A204.1 (cell line): ENCODE data around the gene HSCB.
"Not testable (repeated sequence)": the region's sequence is repeated elsewhere in the genome, so short reads cannot be mapped to it uniquely, and the experiment has no call there.

Experiments
- FAIRE-seq: peaks from 2 replicates; lab custom pipeline; 2012; peaks lifted over from hg19 to GRCh38; lab: Jason Lieb, UNC

The HSCB gene

DNA sequence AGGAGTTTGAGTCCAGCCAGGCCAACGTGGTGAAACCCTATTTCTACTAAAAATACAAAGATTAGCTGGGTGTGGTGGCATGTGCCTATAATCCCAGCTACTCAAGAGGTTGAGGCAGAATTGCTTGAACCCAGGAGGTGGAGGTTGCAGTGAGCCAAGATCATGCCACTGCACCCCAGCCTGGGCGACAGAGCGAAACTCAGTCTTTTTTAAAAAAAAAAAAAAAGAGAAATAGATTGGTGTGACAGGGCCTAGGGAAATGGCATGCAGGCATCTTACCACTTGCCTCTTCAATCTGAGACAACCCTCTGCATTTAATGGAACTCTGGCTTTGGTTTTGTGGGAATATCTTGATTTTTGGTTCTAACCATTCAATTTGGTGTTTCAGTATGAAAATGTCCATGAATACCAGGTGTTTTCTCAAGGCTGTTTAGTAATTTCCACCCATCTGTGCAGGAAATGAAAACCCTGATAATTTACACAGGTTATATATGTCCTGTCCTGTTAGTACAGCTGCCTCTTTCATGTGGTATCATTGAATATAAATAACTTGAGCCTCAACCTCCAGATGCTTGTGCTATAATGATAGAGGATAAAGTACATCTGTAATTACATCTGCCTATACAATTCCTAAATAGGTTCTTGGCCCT lies 50.1 kb downstream of the HSCB start:
- no peak for FAIRE-seq

DNA sequence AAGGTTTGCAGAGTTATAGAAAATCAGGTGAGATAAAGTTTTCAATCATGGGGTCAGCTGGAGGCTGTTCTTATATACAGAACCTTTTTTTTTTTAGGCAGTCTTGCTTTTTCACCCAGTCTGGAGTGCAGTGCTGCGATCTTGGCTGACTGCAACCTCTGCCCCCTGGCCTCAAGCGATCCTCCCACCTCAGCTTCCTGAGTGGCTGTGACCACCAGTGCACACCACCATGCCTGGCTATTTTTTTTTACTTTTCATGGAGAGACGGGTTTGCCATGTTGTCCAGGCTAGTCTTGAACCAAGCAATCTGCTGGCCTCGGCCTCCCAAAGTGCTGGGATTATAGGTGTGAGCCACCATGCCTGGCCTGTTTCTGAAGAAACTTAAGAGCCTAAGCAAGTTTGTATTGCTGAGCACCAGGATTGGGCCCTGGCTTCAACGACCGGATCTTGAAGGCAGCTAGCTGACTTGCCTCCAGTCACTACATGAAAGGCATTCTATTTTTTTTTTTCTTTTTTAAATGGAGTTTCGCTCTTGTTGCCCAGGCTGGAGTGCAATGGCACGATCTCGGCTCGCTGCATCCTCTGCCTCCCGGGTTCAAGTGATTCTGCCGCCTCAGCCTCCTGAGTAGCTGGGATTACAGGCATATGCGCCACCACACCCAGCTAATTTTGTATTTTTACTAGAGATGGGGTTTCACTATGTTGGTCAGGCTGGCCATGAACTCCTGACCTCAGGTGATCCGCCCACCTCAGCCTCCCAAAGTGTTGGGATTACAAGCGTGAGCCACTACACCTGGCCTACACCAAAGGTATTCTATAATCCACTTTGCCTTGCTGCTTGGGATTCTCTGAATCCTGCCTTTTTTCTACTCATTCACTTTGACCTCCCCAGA lies 50.9 kb downstream of the HSCB start:
- no peak for FAIRE-seq

DNA sequence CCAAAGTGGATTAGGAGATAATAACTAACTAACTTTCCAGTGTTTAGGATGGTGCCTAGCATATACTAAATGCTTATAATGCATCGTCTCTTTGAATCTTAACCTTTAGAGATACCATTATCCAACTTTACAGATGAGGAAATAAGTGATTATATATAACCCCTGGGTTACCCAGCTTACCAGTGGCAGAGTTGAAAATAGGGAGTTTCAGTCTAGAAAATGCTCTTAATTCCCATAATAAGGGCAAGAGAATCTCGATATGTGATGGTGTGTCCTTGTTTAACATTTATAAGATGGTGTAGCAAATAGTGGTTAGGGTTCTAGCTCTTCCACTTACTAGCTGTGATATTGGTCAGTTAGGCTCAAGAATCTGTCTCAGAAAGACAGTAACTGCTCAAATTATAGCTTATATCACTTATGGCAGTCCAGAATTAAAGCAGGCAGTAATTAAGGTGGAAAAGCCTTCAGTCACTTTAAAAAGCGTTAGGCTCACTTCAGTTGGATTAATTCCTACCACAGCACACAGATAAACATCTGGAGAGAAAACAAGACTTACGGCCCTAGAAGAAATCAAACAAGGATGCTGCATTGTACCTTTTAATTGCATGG lies 52.2 kb downstream of the HSCB start:
- no peak for FAIRE-seq

DNA sequence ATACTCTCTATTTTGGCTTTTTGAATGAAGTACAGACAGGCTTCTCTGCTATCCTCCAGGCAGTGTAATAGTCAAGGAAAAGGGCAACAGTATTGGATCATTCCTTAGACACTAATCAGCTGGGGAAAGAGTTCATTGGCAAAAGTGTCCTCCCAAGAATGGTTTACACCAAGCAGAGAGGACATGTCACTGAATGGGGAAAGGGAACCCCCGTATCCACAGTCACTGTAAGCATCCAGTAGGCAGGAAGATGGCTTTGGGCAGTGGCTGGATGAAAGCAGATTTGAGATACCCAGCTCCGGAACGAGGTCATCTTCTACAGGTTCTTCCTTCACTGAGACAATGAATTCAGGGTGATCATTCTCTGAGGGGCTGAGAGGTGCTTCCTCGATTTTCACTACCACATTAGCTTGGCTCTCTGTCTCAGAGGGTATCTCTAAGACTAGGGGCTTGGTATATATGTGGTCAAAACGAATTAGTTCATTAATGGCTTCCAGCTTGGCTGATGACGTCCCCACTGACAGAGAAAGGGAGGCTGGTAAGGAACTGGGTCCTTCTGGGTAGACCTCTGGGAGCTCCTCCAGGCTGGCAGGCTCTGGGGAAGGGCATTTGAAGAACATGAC lies 53.3 kb downstream of the HSCB start:
- no peak for FAIRE-seq

DNA sequence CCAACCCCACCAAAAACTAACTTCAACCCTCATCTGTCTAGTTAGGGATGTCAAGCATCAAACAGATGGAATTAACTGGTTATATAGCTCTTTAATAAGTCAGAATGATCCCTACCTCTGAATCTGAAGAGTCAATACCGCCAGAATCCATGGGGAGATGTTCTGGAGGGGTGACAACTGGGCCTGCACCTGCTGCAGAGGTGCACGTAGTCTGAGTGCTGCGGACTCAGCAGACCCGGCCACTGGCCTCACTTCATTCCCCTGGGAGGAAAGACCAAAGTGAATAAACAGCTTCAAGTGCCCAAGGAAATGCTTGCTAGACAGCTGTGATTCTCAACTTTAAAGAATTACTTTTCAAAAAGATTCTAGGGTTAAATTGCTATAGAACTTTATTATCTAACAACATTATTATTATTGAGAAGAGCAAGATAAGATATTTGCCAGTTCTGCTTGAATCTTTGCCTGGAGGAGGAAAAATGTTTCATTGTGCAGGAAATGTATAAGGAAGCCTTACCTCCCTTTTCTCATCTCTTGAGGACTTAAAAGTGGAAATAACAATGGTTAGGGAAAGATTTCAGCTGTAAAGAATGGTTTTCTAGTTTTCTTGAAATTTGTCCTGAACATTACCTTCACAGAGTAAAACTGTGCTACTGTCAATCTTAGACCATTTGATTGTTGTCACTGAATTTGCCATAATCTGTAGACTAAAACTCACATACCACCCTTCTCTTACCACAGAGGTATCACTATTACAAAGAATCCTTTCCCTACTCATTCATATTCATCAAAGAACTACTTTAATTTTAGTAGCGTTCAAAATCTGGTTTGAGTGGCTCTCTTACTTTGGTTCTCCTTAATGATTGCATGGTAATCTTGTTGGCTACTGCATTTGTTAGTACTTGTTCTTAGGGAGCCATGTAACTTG lies 54.4 kb downstream of the HSCB start:
- FAIRE-seq = no peak

DNA sequence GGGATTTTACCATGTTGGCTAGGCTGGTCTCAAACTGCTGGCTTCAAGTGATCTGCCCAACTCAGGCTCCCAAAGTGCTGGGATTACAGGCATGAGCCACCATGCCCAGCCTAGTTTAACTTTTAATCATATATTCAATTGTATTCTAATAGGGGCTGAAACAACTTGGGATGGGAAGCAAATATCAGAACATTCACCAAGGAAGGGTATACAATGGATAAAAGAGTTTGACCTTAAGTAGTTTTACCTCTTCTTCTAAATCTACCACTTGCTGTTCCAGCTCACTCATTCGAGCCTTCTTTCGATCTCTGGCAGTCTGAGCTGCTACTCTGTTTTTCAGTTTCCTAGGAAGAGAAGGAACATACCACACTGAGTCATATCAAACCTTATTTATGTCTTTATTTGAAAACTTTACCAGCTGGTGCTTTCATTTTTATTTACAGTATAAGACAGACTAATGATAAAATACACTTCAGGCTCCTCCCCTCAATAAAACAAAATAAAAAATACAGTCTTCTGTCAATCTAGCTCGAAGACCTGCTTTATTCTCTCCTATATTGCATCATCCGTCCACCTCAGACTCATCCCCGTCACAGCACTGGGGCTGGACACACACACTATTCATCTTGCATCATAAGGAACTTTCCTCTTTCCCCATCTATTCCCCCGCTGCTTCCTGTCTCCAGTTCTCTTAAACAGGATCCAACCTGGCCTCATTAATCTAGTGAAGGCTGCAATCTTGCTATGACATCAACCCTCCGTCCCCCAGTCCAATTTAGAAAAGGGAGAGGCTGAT lies 57.2 kb downstream of the HSCB start:
- FAIRE-seq = no peak

DNA sequence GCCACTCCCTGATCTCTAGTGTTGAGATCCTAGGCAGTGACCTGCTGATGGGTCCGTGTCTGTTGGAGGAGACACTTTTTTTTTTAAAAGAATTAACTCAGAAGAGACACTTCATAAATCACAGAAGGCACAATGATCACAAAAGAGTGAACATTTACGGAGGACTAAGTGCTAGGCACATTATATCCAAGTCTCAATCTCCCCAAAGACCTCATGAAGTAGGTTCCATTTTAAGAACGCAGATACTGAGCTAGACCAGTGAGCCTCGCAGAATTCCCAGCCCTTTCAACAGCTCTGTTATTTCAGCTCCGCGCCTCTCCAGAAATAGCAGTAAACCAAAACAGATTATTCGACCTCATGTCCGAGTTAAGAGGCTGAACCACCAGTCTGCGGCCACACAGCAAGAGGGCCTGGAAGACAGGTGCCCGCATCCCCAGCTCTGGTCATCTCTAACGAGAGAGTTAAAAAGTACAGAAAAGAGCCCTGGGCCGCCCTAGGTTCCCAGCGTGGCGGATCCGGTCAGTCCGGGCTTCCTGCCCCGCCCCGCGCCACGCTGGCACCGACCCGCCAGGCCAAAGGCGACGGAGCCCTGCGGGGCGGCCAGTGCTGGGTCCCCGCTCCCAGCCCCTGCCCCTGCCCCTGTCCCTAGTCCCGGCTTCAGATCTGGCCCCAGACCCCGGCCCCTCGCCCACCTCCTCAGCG lies 57.9 kb downstream of the HSCB start:
- FAIRE-seq = no peak

DNA sequence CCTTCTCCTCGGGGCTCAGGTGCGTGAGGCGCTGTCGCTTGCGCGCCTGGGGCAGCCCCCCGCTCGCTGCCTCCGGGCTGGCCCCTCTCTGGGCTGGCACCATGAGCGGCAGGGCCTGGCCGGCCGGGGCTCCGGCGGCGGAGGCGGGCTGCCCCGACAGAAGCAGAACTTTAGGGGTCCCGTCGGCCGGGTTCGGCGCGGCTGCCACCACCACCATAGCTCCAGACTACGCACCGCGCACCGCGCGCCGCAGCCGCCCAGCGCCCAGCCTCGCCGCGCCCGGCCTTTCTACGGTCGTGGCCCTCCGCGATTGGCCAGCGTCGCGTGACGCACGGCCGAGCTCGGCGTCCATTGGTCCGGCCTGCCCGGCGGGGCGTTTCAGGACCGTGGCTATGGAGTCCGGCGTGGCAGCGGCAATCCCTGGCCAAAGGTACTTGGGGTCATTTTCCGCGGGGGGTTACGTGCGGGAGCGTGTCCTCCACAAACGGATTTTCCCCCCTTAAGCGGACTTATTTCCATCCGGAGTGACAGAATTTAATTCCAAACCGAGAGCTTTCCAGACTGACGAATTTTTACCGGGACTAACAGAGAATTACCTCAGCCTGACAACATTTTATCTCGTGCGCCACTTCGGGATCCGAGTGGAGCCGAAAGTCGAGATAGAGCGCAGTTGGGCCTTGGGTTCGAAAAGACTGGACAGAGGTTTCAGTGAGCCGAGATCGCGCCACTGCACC lies 58.6 kb downstream of the HSCB start, which contains the start of gene XBP1:
Gene XBP1, minus strand, starts transcription at position 262 of the 734 bp plus-strand sequence.
- FAIRE-seq = no peak

DNA sequence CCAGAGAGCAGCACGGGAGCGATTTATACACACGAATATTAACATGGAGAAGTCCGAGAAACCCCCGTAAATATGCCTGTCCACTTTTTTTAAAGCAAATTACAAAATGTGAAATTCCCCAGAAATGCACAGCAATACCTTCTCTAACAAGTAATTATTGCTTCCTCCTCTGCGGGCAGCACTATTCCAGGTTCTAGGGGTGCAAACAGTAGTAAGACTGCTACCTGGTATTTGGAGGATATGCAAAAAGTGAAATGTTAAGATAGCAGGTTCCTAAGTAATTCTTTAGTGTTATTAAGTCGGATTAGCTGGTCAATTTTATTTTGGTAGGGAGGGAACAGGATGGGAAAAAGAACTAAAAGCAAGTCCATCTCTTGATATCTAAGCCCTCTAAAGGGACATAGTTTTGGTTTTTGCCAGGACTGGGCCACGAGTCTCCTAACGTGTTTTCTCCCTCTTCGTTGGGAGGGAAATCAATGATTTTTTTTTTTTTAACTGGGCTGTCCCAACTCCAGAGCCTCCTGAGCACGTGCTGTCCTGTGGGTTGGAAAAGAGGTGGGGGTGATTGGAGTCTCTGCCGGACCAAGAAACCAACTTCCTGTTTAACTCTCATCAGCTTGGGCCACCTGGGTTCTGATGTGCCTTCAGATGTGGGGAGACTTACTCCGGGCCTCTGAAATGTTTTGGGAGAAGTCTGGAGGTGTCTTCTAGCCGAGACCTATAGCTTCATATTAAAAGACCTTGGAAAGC lies 60.2 kb downstream of the HSCB start:
- no peak for FAIRE-seq

DNA sequence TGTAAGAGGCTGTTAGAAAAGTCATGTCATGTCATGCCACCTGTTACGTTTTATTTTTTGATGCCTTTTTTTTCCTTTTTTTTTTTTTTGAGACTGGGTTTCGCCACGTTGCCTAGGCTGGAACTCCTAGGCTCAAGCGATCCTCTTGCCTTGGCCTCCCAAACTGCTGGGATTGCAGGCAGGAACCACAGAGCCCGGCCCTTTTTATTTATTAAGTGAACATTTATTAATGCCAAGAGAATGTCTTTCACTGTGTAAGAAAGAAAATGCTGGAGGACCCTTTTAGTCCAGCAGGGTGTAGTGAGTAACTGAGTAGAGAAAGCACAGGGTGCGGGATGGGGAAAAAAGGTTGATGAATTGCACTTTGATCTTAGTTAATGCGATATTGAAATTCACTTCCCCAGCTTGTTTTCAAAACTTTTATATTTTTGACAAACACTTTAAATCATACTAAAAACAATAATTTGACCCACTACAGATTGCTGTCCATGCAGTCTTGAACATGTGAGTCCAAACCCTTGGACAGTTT lies 60.8 kb downstream of the HSCB start:
- no peak for FAIRE-seq

DNA sequence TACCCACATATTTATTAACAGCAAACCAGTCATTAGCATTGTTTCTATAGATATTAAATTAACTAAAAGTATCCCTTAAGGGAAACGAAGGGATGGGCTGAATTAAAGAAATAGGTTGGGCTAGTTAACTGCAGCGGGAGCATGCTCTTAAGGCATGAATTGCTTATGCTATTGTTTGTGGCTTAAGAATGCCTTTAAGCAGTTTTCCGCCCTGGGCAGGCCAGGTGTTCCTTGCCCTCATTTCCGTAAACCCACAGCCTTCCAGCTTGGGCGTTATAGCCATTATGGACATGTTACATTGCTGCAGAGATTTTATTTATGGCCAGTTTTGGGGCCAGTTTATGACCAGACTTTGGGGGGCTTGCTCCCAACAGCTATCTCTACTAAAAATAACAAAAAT lies 63.6 kb downstream of the HSCB start:
- FAIRE-seq = not testable (repeated sequence)
